T-helper 1 cell treated with Interleukin-12 subunit alpha and Interleukin-12 subunit beta and Interleukin-4 antibody, amounts not matched to agents 30 μg/mL and 1 μg/mL, for 36 hours (primary cell): ENCODE data around the gene ARFGAP3.

Experiments
- H3K27ac Mint-ChIP-seq: one replicate; pipeline ENCODE4 v1.8.0; 2021; ENCODE audit warnings: mild to moderate bottlenecking, mixed read lengths
- H3K27me3 Mint-ChIP-seq: one replicate; pipeline ENCODE4 v1.8.0; 2021; ENCODE audit warnings: low read depth, mixed read lengths
- H3K36me3 Mint-ChIP-seq: one replicate; pipeline ENCODE4 v1.8.0; 2021; ENCODE audit warnings: low read depth, mixed read lengths
- H3K4me1 Mint-ChIP-seq: one replicate; pipeline ENCODE4 v1.8.0; 2021; ENCODE audit warnings: low read depth, mixed read lengths
- H3K4me3 Mint-ChIP-seq: one replicate; pipeline ENCODE4 v1.8.0; 2021; ENCODE audit warnings: mild to moderate bottlenecking, moderate library complexity, mixed read lengths
- H3K9me3 Mint-ChIP-seq: one replicate; pipeline ENCODE4 v1.8.0; 2021; ENCODE audit warnings: mixed read lengths

ARFGAP3 gene

GRCh38 chr22:42860968-42861367, 3.9 kb upstream of the ARFGAP3 start:
- peaks cover 6% of the 10 kb centered on the region for H3K4me1 Mint-ChIP-seq
- no peak overlapping the region for H3K27ac Mint-ChIP-seq

GRCh38 chr22:42857845-42858481, 890 bp upstream of the ARFGAP3 start:
- peaks cover 4% of the 10 kb centered on the region for H3K4me1 Mint-ChIP-seq
- no peaks in the 10 kb centered on the region for H3K9me3 Mint-ChIP-seq
- peak overlapping the region; percentile 37 for H3K4me3 Mint-ChIP-seq
- H3K36me3 Mint-ChIP-seq, result peaks cover 3% of the 10 kb centered on the region
- H3K27me3 Mint-ChIP-seq, result no peaks in the 10 kb centered on the region
- no peak overlapping the region for H3K27ac Mint-ChIP-seq

More at GRCh38 chr22:42860968-42861367, 3.9 kb upstream of the ARFGAP3 start:
- no peak overlapping the region for H3K4me3 Mint-ChIP-seq
- peaks cover 14% of the 10 kb centered on the region for H3K9me3 Mint-ChIP-seq
- H3K27me3 Mint-ChIP-seq, result no peaks in the 10 kb centered on the region
- H3K36me3 Mint-ChIP-seq, result peaks cover 6% of the 10 kb centered on the region

- Mint-ChIP-seq H3K27ac (peak overlapping the region; percentile 90), H3K27me3 (no peaks in the 10 kb centered on the region), H3K4me1 (peaks cover 4% of the 10 kb centered on the region), H3K36me3 (peaks cover 2% of the 10 kb centered on the region), H3K9me3 (no peaks in the 10 kb centered on the region), H3K4me3 (peak overlapping the region; percentile 85)
Observed at GRCh38 chr22:42856179-42856864, 751 bp downstream of the ARFGAP3 start.

GRCh38 chr22:42855721-42856120, 1.4 kb downstream of the ARFGAP3 start:
- Mint-ChIP-seq H3K27me3 (no peaks in the 10 kb centered on the region), H3K4me3 (peak overlapping the region; percentile 85), H3K4me1 (peaks cover 4% of the 10 kb centered on the region), H3K27ac (peak overlapping the region; percentile 90), H3K9me3 (no peaks in the 10 kb centered on the region), H3K36me3 (peaks cover 2% of the 10 kb centered on the region)

- Mint-ChIP-seq H3K27me3 (no peaks in the 10 kb centered on the region), H3K27ac (no peak overlapping the region), H3K4me3 (peak overlapping the region; percentile 14), H3K36me3 (peaks cover 2% of the 10 kb centered on the region), H3K9me3 (no peaks in the 10 kb centered on the region), H3K4me1 (peaks cover 4% of the 10 kb centered on the region)
Observed at GRCh38 chr22:42855211-42855610, 1.9 kb downstream of the ARFGAP3 start.

GRCh38 chr22:42848941-42849550, 8.0 kb downstream of the ARFGAP3 start:
- Mint-ChIP-seq H3K4me3 (no peak overlapping the region), H3K36me3 (peaks cover 21% of the 10 kb centered on the region), H3K27me3 (no peaks in the 10 kb centered on the region), H3K9me3 (no peaks in the 10 kb centered on the region), H3K4me1 (peaks cover 3% of the 10 kb centered on the region), H3K27ac (no peak overlapping the region)

- peaks cover 14% of the 10 kb centered on the region for H3K4me1 Mint-ChIP-seq
- H3K36me3 Mint-ChIP-seq, result peaks cover 28% of the 10 kb centered on the region
- no peak overlapping the region for H3K4me3 Mint-ChIP-seq
- H3K27me3 Mint-ChIP-seq, result no peaks in the 10 kb centered on the region
- no peak overlapping the region for H3K27ac Mint-ChIP-seq
- H3K9me3 Mint-ChIP-seq, result no peaks in the 10 kb centered on the region
Observed at GRCh38 chr22:42847110-42847509, 10.0 kb downstream of the ARFGAP3 start.

GRCh38 chr22:42844756-42845155, 12.3 kb downstream of the ARFGAP3 start:
- H3K36me3 Mint-ChIP-seq, result peaks cover 39% of the 10 kb centered on the region

GRCh38 chr22:42842658-42843370, 14.3 kb downstream of the ARFGAP3 start:
- Mint-ChIP-seq H3K36me3 (peaks cover 40% of the 10 kb centered on the region), H3K4me3 (no peak overlapping the region), H3K27ac (no peak overlapping the region), H3K27me3 (no peaks in the 10 kb centered on the region), H3K4me1 (peaks cover 16% of the 10 kb centered on the region), H3K9me3 (no peaks in the 10 kb centered on the region)

More at GRCh38 chr22:42844756-42845155, 12.3 kb downstream of the ARFGAP3 start:
- H3K4me1 Mint-ChIP-seq, result peaks cover 19% of the 10 kb centered on the region
- H3K27ac Mint-ChIP-seq, result no peak overlapping the region
- H3K4me3 Mint-ChIP-seq, result no peak overlapping the region
- H3K27me3 Mint-ChIP-seq, result no peaks in the 10 kb centered on the region
- H3K9me3 Mint-ChIP-seq, result no peaks in the 10 kb centered on the region

GRCh38 chr22:42841444-42841843, 15.6 kb downstream of the ARFGAP3 start:
- Mint-ChIP-seq H3K4me3 (no peak overlapping the region), H3K9me3 (no peaks in the 10 kb centered on the region), H3K4me1 (peaks cover 16% of the 10 kb centered on the region), H3K27me3 (no peaks in the 10 kb centered on the region), H3K36me3 (peaks cover 35% of the 10 kb centered on the region), H3K27ac (peak overlapping the region; percentile 60)

- no peaks in the 10 kb centered on the region for H3K27me3 Mint-ChIP-seq
- H3K36me3 Mint-ChIP-seq, result peaks cover 23% of the 10 kb centered on the region
- peaks cover 8% of the 10 kb centered on the region for H3K4me1 Mint-ChIP-seq
- no peaks in the 10 kb centered on the region for H3K9me3 Mint-ChIP-seq
- no peak overlapping the region for H3K27ac Mint-ChIP-seq
- H3K4me3 Mint-ChIP-seq, result no peak overlapping the region
Observed at GRCh38 chr22:42837556-42837955, 19.5 kb downstream of the ARFGAP3 start.

- Mint-ChIP-seq H3K4me1 (peaks cover 1% of the 10 kb centered on the region), H3K4me3 (no peak overlapping the region), H3K27me3 (no peaks in the 10 kb centered on the region), H3K9me3 (no peaks in the 10 kb centered on the region), H3K27ac (no peak overlapping the region), H3K36me3 (peaks cover 17% of the 10 kb centered on the region)
Observed at GRCh38 chr22:42836026-42836425, 21.0 kb downstream of the ARFGAP3 start.

GRCh38 chr22:42834177-42834949, 22.7 kb downstream of the ARFGAP3 start:
- no peak overlapping the region for H3K27ac Mint-ChIP-seq
- H3K36me3 Mint-ChIP-seq, result peaks cover 18% of the 10 kb centered on the region
- peaks cover 1% of the 10 kb centered on the region for H3K4me1 Mint-ChIP-seq
- H3K27me3 Mint-ChIP-seq, result no peaks in the 10 kb centered on the region
- H3K9me3 Mint-ChIP-seq, result no peaks in the 10 kb centered on the region
- H3K4me3 Mint-ChIP-seq, result no peak overlapping the region

- H3K27ac Mint-ChIP-seq, result no peak overlapping the region
- no peak overlapping the region for H3K4me3 Mint-ChIP-seq
- H3K9me3 Mint-ChIP-seq, result no peaks in the 10 kb centered on the region
- H3K27me3 Mint-ChIP-seq, result no peaks in the 10 kb centered on the region
- H3K36me3 Mint-ChIP-seq, result peaks cover 23% of the 10 kb centered on the region
- H3K4me1 Mint-ChIP-seq, result peaks cover 4% of the 10 kb centered on the region
Observed at GRCh38 chr22:42833104-42833503, 24.0 kb downstream of the ARFGAP3 start.
